Uterus (tissue), 4 donors: Measurements from ENCODE around the gene PFN4. TPM values are rescaled to one million over a fixed set of nuclear protein-coding genes. Genes with fewer than 3 reads are reported as not detected.

Source experiments
- DNase-seq, 2 donors: peaks; one replicate each; pipeline ENCODE4 v3.0.0-alpha.2; 2019 to 2020
- H3K27ac ChIP-seq, 2 donors: fragments of 200-600 bp; sonication (generic); 1 replicate in 1 of 2; 2 replicates in 1 of 2; pipeline ENCODE4 v1.5.1; 2016 to 2018
- H3K27me3 ChIP-seq, 2 donors: fragments of 200-600 bp; sonication (generic); one replicate each; pipeline ENCODE4 v1.5.1; 2018 to 2019; ENCODE audit warnings: control low read depth in 1 of 2
- H3K36me3 ChIP-seq, 2 donors: fragments of 200-600 bp; sonication (generic); one replicate each; pipeline ENCODE4 v1.5.1; 2019; ENCODE audit warnings: control low read depth in 1 of 2
- H3K4me1 ChIP-seq, 2 donors: fragments of 200-600 bp; sonication (generic); one replicate each; pipeline ENCODE4 v1.5.1; 2018 to 2019; ENCODE audit warnings: control low read depth in 1 of 2
- H3K4me3 ChIP-seq, 2 donors: fragments of 200-600 bp; sonication (generic); 1 replicate in 1 of 2; 2 replicates in 1 of 2; pipeline ENCODE4 v1.5.1; 2018 to 2019; ENCODE audit warnings: mild to moderate bottlenecking in 1 of 2
- H3K9me3 ChIP-seq, 2 donors: fragments of 200-600 bp; sonication (generic); one replicate each; pipeline ENCODE4 v1.5.1; 2019; ENCODE audit warnings: control low read depth in 1 of 2
- CTCF ChIP-seq, 4 experiments: fragments of 200-600 bp in 2 of 4; fragments of 450-650 bp in 2 of 4; sonication (generic) in 2 of 4; IDR thresholded peaks; one replicate each; pipeline ENCODE4 v1.5.1; 2016 to 2019; ENCODE audit warnings: antibody characterized with exemption in 4 of 4, mild to moderate bottlenecking in 2 of 4, moderate library complexity in 1 of 4
- POLR2A ChIP-seq, 2 donors: fragments of 450-650 bp; IDR thresholded peaks; one replicate each; pipeline ENCODE4 v1.6.1; 2016; ENCODE audit warnings: antibody characterized with exemption in 2 of 2, mild to moderate bottlenecking in 1 of 2, moderate library complexity in 1 of 2
- intact Hi-C: fragments of 100-400 bp; cut with DNase I; formaldehyde crosslinking; loops from one replicate; pipeline ENCODE4 v1.15.1; 2023; ENCODE audit warnings: low total_unique reads
- total RNA-seq, 4 donors: library from RNA; depleted of rRNA in 3 of 4; stranded (reverse); fragments of >200 nt in 3 of 4; gene quantifications; one replicate each; pipeline versions ENCODE4 v1.1.0 to v1.2.4, GENCODE V29; 2014 to 2023
- donor health status: DM: yes; HTN: yes; CAD: no.

Gene PFN4
- total RNA-seq, 4 donors from 2014 or later = 0.95 to 2.0 TPM; not detected in 2

GRCh38 chr2:24072259-24072658, 50.9 kb downstream of the PFN4 start:
- Histone ChIP-seq H3K27ac (no peak overlapping the region), H3K4me3 (no peak overlapping the region), H3K9me3 (no peaks in the 10 kb centered on the region), H3K27me3 (no peaks in the 10 kb centered on the region), H3K4me1 (no peaks in the 10 kb centered on the region), H3K36me3 (no peaks in the 10 kb centered on the region)
- intact Hi-C loops = loop anchor here (10.0 kb wide), 1 partner anchor 147 kb away; the partner anchor contains the start of gene ATAD2B
- no peak for TF ChIP-seq POLR2A (IDR thresholded peaks at IDR 0.05)
- no peak for TF ChIP-seq CTCF (IDR thresholded peaks at IDR 0.05)
- no peak for DNase-seq

- Histone ChIP-seq H3K27ac (no peak overlapping the region), H3K4me1 (no peaks in the 10 kb centered on the region), H3K27me3 (no peaks in the 10 kb centered on the region), H3K4me3 (no peak overlapping the region), H3K9me3 (no peaks in the 10 kb centered on the region), H3K36me3 (no peaks in the 10 kb centered on the region)
- DNase-seq = no peak
- intact Hi-C loops = no loop called here
- TF ChIP-seq POLR2A (IDR thresholded peaks at IDR 0.05) = no peak
- no peak for TF ChIP-seq CTCF (IDR thresholded peaks at IDR 0.05)
Measured at GRCh38 chr2:24065341-24065740, 57.8 kb downstream of the PFN4 start.

Other genes with a start within 250 kb of the PFN4 start
- gene ATAD2B, start 196.2 kb downstream of the PFN4 start, total RNA-seq = 10 to 100 TPM; 14.1 to 67.5 (median 32.3) TPM
- 10 to 100 TPM; 16.8 to 36.4 (median 24.2) TPM for gene UBXN2A, start 182.9 kb downstream of the PFN4 start, total RNA-seq
- 1 to 10 TPM in 1 of 4 donors, under 1 TPM in 1, not detected in 2; 0.35 to 1.4 TPM for gene MFSD2B, start 113.2 kb downstream of the PFN4 start, total RNA-seq
- gene WDCP, start 75.9 kb downstream of the PFN4 start, total RNA-seq = 10 to 100 TPM in 3 of 4 donors, 1 to 10 TPM in 1; 5.9 to 18.2 (median 12.1) TPM
- gene FKBP1B, start 73.6 kb downstream of the PFN4 start, total RNA-seq = 10 to 100 TPM in 1 of 4 donors, 1 to 10 TPM in 3; 6.4 to 82.1 (median 6.8) TPM
- gene SF3B6, start 47.0 kb downstream of the PFN4 start, total RNA-seq = 10 to 100 TPM; 55.0 to 99.0 (median 77.1) TPM
- gene TP53I3, start 38.5 kb downstream of the PFN4 start, total RNA-seq = 10 to 100 TPM in 2 of 4 donors, 1 to 10 TPM in 1, under 1 TPM in 1; 0.77 to 55.4 (median 10.1) TPM
- gene FAM228B, start 135 bp upstream of the PFN4 start, total RNA-seq = 10 to 100 TPM; 25.1 to 96.1 (median 51.7) TPM
- gene FAM228A, start 51.7 kb upstream of the PFN4 start, total RNA-seq = 1 to 10 TPM in 3 of 4 donors, not detected in 1; 1.4 to 3.1 (median 3.0) TPM
- 10 to 100 TPM; 11.0 to 71.9 (median 56.2) TPM for gene ITSN2, start 237.2 kb upstream of the PFN4 start, total RNA-seq